AG04450 (cell line): Measurements from ENCODE around the gene ATP8B2. TPM values are rescaled to one million over a fixed set of nuclear protein-coding genes. Genes with fewer than 3 reads are reported as not detected.
"Not testable (repeated sequence)": the region's sequence is repeated elsewhere in the genome, so short reads cannot be mapped to it uniquely, and the experiment has no call there.

ENCODE experiments used
- CTCF ChIA-PET: fragments of 300-600, 350-600 bp; formaldehyde crosslinking; extraction: SDS; loops from one replicate; lab custom pipeline; 2022; ENCODE audit warnings: antibody characterized with exemption, inconsistent platforms; lab: Charles Lee
- POLR2A ChIA-PET: fragments of 350-600 bp; formaldehyde crosslinking; extraction: SDS; loops from one replicate; lab custom pipeline; 2021; ENCODE audit warnings: antibody characterized with exemption, inconsistent platforms; lab: Yijun Ruan, JAX
- DNase-seq: peaks from one replicate; pipeline ENCODE4 v3.0.0-alpha.2; 2011; ENCODE audit warnings: low read depth, low spot score
- H3K27ac ChIP-seq: one replicate; pipeline ENCODE4 v1.5.1; 2012; ENCODE audit warnings: low read depth, low read length, control low read depth
- H3K27me3 ChIP-seq: one replicate; pipeline ENCODE4 v1.6.0; 2012; ENCODE audit warnings: low read length; ENCODE audit not compliant: control insufficient read depth, insufficient read depth
- H3K4me3 ChIP-seq: 2 replicates; pipeline ENCODE4 v1.5.1; 2011; ENCODE audit warnings: mild to moderate bottlenecking, low read depth, low read length, control low read depth
- H3K9me3 ChIP-seq: 2 replicates; pipeline ENCODE4 v1.5.1; 2012; ENCODE audit warnings: low read length; ENCODE audit not compliant: control insufficient read depth, insufficient read depth
- CTCF ChIP-seq: IDR thresholded peaks from 2 replicates; pipeline ENCODE4 v1.5.1; 2011; ENCODE audit warnings: low read depth, low read length, control low read depth, inconsistent platforms
- polyA plus RNA-seq: library from polyadenylated mRNA; depleted of rRNA; stranded (reverse); fragments of >200 nt; gene quantifications from 2 replicates; pipeline ENCODE4 v1.2.3, GENCODE V29; 2011

ATP8B2 gene
- polyA plus RNA-seq, 1 experiment = 42.5 TPM

- TF ChIP-seq CTCF = no peak
- Histone ChIP-seq H3K4me3 (no peak overlapping the region), H3K27ac (peak overlapping the region; percentile 0), H3K27me3 (no peaks in the 10 kb centered on the region), H3K9me3 (no peaks in the 10 kb centered on the region; the same call in 1 of the 2 replicates)
- CTCF ChIA-PET = no interaction called here
- no peak for DNase-seq
- POLR2A ChIA-PET = no interaction called here
Measured at GRCh38 chr1:154338875-154339274, 13.6 kb downstream of the ATP8B2 start.

GRCh38 chr1:154341366-154341765 is 16.0 kb downstream of the ATP8B2 start:
- not testable (repeated sequence) for H3K9me3 ChIP-seq, H3K4me3 ChIP-seq, H3K27me3 ChIP-seq, H3K27ac ChIP-seq, DNase-seq
- ChIA-PET CTCF (interaction anchor here (1.2 kb wide), 1 partner anchor 15 kb away, joined by 3 read pairs; no protein-coding TSS in a partner anchor), POLR2A (interaction anchor here (0.7 kb wide), 1 partner anchor 79 kb away, joined by 3 read pairs; no protein-coding TSS in a partner anchor)

- ChIA-PET CTCF (interaction anchor here (0.8 to 1.2 kb wide), 4 partner anchors 16 to 831 kb away, joined by 3 read pairs; partner anchors contain the start of genes ATP8B2 and KRTCAP2), POLR2A (no interaction called here)
- no peak for TF ChIP-seq CTCF
- no peak overlapping the region for H3K4me3 ChIP-seq
- no peaks in the 10 kb centered on the region; the same call in 1 of the 2 replicates for H3K9me3 ChIP-seq
- H3K27ac ChIP-seq = no peak overlapping the region
- no peaks in the 10 kb centered on the region for H3K27me3 ChIP-seq
- no peak for DNase-seq
Measured at GRCh38 chr1:154342132-154342531, 16.8 kb downstream of the ATP8B2 start.

GRCh38 chr1:154342836-154343472 is 17.6 kb downstream of the ATP8B2 start:
- no peak for TF ChIP-seq CTCF
- no peak for DNase-seq
- Histone ChIP-seq H3K27ac (no peak overlapping the region), H3K9me3 (no peaks in the 10 kb centered on the region; the same call in 1 of the 2 replicates), H3K4me3 (no peak overlapping the region), H3K27me3 (no peaks in the 10 kb centered on the region)
- CTCF ChIA-PET = interaction anchor here (0.6 to 12.9 kb wide), 7 partner anchors 8 to 830 kb away, joined by 3 to 145 read pairs (median 3); partner anchors contain the start of genes ATP8B2 and KRTCAP2
- POLR2A ChIA-PET = no interaction called here

GRCh38 chr1:154344977-154345837 is 19.9 kb downstream of the ATP8B2 start:
- no peaks in the 10 kb centered on the region; the same call in 1 of the 2 replicates for H3K9me3 ChIP-seq
- no peak for DNase-seq
- TF ChIP-seq CTCF = peak; percentile 74
- ChIA-PET POLR2A (no interaction called here), CTCF (interaction anchor here (12.9 kb wide), 1 partner anchor 10 kb away, joined by 145 read pairs; no protein-coding TSS in a partner anchor)
- H3K27me3 ChIP-seq = no peaks in the 10 kb centered on the region
- no peak overlapping the region for H3K27ac ChIP-seq
- no peak overlapping the region for H3K4me3 ChIP-seq
